GM21528 (cell line): Measurements from ENCODE around the gene MED8.
"Not testable (repeated sequence)": the region's sequence is repeated elsewhere in the genome, so short reads cannot be mapped to it uniquely, and the experiment has no call there.

ENCODE experiments used
- ATAC-seq: cut with Tn5 transposase; IDR thresholded peaks from one replicate; pipeline ENCODE4 v1.9.1; 2021; ENCODE audit warnings: mild to moderate bottlenecking, moderate library complexity; ENCODE audit not compliant: unreplicated experiment, low FRiP score

MED8 gene

DNA sequence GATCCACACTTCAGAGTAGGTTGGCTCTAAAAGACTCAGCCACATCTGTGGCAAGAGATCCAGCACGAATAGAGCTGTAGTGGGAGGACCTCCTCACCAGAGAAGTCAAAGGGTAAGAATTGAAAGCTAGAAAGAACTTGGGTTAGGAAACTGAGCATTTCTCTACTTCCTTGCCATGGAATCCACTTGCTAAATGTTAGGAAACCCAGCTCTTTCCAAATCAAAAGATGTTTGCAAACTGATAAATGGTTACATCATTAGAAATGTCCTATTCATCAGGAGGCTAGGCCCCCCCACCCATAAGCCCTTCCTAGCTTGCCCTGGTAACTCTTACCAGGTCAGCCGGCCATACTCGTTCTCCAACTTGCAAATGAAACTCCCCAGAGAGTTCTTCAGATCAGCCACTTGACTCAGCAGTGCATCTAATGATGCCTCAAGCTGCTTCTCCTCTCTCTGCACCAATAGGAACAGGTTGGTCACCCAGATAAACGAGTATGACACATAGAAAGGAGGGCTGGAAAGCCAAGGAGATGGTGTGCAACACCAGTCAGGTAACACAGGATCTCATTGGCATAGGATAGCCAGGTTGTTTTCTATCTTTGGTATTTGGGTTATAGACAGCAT lies 1.5 kb downstream of the MED8 start:
- ATAC-seq, result no peak

DNA sequence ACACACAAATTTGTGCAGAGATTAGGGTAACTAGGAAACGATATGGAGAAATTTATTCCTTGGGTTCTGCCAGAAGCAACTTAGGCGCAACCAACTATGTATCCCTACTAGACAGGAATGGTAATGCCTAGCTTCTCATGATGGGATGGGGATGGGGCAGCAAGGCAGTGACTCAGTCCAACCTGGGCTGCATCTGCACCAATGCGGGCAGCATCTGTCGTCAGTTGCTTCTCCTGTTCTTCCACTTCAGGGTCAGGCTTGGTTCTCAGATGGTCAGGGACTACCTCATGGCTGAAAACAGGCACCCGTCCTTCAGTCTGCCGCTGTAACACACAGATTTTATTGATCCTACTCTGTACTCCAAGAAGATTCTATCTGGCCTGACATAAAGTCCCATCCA lies 2.9 kb downstream of the MED8 start:
- no peak for ATAC-seq

DNA sequence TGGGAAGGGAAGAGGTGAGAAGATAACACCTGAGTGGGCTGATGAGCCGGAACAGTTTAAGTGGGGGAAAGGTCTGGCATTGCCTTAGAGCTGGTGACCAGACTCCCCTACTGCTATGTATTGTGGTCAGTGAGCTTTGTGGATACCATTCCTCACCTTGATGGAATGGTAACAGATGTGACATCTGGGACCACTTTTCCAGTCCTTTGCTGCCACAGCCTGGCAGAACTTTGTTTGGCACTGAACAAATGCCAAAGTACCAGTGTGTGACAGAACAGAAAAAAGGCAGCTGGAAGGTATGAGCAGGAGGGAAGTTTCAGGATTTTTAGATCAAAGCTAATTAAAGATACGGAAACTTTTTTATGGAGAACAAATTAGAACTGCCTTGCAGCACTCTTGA lies 6.2 kb downstream of the MED8 start:
- ATAC-seq, result no peak

GRCh38 chr1:43382027-43382779 lies 7.4 kb downstream of the MED8 start:
- ATAC-seq, result no peak

GRCh38 chr1:43381612-43382011 lies 8.0 kb downstream of the MED8 start:
- ATAC-seq, result no peak

DNA sequence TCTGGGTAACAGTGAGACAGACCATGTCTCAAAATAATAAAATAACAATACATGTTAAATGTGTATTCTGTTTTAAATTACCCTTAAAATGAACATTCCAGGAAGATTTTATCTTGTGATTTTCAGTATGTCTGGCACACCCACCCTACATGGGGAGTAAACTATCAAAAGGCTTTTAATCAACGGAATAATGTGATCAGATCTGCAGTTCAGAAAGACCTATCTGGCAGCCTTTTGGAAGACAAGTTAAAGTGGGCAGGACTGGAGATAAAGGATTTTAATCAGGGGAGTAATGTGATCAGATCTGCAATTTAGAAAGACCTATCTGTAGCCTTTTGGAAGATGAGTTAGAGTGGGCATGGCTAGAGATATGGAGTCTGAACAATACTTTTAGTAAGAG lies 10.1 kb downstream of the MED8 start:
- ATAC-seq, result no peak

DNA sequence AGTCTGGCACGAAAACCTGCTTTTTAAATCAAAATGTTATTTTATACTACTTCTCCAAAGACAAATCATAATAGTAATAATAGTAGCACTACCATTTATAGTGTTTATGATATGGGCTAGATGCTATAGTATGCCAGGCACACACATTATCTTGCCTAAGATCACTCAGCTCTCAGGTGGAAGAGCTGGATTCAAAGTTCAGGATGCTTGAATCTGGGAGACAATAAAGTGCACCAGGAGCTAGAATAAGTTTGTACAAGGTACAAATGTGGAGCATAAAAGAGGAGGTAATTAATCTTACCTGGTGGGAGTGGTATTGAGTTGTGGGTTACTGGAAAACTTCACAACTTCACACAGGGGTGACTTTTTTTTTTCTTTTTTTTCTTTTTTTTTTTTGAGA lies 11.8 kb downstream of the MED8 start:
- ATAC-seq, result no peak

DNA sequence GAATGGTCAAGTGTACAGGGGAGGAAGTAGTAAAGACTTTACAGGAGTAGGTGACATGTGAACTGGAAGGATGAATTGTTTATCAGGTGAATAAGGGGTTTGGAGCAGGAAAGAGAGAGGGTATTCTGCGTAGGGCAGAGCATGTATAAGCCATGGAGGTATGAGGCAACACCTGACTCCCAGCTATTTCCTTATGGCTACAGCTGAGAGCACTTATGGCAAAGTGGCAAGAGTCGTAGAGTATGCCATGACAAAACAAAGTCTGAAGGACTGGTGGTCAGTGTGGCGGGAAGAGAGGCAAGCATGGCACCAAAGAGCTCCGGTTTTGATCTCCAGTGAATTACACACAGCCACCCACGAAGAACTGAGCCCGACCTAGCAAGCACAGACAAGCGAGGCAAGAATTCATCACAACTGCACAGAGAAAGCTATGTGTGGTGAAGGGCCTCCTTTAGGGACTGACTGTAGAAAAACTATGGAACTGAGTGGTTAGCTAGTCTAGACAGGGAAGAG lies 12.8 kb downstream of the MED8 start:
- ATAC-seq, result no peak

DNA sequence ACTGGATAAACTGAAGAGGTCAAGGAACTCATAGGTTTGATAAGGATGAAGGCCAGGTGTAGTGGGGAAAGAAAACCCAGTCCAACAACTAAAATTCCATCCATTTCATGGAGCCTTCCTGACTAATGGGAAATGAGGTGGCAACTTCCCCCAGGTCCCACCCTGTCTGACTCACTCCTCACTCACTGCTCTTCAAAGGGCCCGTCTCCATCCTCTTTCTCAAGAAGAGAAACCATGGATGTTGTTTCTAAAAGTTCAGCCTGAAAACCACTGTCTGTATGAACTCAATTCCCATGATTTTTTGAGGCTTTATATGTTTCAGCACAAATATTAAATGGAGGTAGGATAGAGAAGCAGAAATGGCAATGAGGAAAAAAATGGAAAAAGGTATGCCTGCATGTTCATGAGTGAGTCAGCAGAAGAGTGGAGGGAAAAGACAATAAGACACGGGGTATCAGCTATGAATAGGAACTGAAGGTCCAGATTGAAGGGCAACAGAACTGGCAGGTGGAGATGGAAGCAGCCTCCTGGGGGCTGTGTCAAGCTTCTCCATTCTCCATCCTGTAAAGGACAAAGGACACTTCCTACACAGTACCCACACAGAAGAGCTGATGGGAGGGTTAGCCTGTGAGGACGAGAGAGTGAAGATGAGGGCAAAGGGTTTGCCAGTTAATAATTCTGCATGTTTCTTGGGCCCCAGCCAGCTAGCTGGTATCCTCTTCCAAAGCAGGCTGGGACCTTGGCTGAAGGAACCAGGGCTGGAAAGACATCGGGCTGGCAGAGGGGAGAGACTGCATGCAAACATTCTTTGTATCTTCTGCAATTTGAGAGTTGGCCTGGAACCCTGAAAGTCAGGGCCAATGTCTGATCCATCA lies 16.3 kb downstream of the MED8 start:
- no peak for ATAC-seq

- no peak for ATAC-seq
Measured at GRCh38 chr1:43372172-43372571, 17.4 kb downstream of the MED8 start.

GRCh38 chr1:43370564-43370963 lies 19.0 kb downstream of the MED8 start:
- no peak for ATAC-seq

- ATAC-seq, result not testable (repeated sequence)
Measured at GRCh38 chr1:43369779-43370178, 19.8 kb downstream of the MED8 start.

GRCh38 chr1:43368646-43369020 lies 21.0 kb downstream of the MED8 start:
- ATAC-seq, result no peak

DNA sequence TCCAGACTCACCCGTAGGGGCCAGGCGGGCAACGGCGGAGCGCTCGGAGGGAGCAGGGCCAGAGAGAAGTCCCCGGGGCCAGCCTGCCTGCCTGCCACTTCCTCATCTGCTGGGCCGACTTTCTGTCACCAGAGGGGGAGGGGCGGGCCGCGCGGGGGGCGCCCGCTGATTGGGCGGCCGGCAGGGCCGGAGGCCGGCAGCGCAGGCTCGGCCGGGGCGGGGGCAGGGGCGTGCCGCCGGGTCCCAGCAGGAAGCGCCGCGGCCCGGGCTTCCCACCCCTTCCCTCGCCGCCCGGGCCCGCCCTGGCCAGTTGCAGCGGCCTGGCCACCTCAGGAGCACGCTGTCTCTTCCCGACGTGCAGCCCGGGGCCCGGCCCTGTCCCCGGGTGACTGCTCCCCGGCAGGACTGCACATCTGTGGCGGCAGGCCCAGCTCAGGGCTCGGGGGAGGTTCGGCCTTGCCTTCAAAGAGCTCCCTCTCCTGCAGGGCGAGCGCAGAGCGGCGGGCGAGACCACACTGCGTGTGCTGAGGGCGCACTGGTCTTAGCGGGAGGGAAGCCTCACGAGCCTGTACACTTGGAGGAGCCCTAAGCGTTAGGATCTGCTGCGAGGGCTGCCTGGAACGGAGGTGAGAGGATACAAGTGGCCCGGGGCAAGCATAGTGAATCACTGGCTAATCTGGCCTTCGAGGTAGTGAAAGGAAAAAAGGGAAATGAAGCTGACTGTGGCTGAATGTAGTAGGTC lies 21.5 kb downstream of the MED8 start, which contains the start of gene ELOVL1:
Gene ELOVL1, minus strand, starts transcription at position 108 of the 742 bp plus-strand sequence. CDS start 2,402 bp downstream, outside the sequence.
- peak; percentile 71 for ATAC-seq

DNA sequence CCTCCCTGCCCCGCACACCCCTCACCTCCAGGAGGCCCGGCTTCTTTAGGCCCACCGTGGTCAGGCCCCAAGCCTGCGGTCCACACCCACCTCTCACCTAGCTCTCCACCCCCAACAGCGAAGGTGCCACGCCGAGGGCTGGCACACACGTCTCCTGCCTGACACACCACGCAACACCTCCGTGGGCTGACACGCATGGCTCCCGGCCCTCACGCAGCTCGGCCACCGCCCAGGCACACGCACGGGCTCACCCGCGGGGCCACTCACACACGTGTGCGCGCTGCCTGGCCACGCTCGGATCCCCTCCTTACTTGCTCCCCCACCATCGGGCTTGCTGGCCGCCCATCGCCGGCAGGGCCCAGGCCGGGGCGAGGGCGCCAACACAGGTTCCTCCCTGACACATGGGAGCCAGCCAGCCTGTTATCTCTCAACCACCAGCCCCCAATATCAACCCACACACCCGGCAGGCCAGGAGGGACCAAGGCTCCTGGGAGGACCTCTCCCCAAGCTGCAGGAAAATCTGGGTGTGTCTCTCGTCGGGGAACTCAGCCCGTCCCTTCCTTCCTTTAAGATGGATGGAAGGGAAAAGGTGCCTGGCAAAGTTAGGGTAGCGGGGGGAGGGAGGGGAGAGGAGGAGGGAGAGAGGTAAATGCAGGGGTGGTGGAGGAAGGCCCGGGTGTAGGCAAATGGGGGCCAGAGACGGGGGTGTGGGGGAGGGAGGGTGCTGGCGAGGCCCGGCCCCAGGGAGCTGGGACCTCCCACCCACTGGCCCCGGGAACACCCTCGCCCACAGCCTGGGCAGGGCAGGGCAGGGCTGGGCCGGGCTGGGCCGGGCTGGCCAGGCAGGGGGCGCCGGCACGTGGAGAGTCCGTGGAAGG lies 22.3 kb downstream of the MED8 start:
- peak; percentile 46 for ATAC-seq

DNA sequence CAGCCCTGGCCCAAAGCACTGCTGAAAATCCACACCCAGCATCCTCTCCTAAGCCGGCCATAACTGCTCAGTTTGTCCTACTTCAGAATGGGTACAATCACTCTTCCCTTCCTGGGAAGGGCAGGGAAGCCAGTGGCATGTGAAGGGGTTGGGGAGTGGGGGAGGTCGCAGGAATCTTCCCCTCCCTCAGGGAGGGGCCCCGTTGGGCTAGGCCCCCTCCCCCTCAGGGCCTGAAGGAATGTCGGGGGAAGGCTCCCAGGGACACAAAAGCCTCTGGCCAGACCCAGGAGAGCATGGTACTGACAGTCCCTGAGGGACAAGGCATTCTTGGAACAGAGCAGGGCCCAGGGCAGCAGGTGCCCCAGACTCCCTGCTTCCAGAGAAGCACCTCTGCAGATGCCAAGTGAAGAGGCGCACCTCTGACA lies 23.0 kb downstream of the MED8 start:
- no peak for ATAC-seq

DNA sequence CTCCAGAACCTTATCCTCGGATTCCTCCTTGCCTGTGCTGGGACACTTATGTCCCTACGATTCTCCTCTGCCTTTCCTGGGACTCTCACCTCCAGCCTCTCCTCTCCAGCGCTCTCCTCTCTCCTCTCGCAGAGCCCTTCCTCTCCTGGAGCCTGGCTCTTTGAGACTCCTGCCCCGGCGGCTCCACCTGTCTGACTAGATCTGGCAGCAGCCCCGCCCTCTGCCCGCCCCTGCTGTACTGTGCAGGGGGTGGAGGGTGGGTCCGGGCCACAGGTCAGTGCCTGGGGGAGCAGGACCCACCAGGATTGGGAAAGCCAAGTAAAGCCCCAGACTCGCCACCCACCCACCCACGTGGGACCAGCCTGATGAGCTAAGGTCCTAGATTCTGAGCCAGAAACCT lies 23.4 kb downstream of the MED8 start:
- no peak for ATAC-seq

GRCh38 chr1:43365678-43366077 lies 23.9 kb downstream of the MED8 start:
- ATAC-seq, result no peak

GRCh38 chr1:43363935-43364525 lies 25.6 kb downstream of the MED8 start:
- ATAC-seq, result no peak
